HG02763 (cell line): ENCODE measurements around the gene XRCC4.

Experiments
- ATAC-seq: cut with Tn5 transposase; IDR thresholded peaks from one replicate; pipeline ENCODE4 v1.9.1; 2021; ENCODE audit warnings: mild to moderate bottlenecking, moderate library complexity; ENCODE audit not compliant: unreplicated experiment

XRCC4 gene

GRCh38 chr5:83069096-83069799 lies 8.1 kb upstream of the XRCC4 start:
- ATAC-seq, result no peak

DNA sequence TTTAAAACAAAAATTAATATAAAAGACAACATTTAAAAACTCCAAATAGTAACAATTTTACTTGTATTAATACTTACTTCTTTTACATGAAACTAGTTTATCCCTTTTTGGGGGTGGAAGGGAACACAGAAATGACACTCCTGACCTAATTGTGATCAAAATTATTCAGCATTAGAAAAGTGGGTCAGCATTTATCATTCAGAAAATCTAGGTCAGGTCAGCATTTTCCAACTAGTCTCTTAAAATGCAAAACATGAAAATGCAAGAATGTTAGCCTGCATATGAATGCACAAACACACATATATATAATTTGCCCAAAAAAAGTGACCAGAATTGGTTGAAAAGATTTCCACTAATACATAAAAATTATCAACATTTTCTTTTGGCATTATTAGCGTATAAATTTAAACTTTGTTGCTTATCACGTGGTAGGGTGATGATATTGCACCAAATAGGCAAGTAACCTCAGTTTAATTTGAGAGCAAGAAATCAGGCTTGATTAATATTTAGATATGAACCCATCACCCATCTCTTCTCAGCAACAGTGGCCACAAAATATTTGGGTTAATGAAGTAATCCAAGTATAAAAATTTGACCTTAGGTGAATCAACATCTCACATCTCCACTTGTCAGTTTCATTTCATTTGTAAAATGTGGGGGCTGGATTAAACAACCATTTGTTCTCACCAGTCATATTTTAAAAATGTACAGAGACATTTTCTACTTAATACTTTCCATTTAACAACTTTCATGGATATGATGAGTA lies 5.9 kb upstream of the XRCC4 start:
- no peak for ATAC-seq

DNA sequence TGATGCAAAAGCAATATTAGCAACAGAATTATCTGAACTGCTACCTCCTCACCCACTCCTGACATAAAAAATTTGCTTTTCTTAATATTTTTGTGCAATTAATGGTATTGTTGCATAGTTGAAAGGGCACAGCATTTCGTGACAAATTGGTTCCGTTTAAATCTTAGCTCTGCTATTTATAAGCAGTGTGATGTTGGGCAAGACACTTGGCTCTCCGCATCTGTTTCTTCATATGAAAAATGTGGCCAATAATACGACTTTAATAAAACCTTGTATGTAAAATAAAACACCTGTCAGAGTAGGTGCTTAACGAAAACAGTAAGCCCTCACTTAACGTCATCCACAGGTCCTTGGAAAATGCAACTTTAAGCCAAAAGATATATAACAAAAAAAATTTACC lies 4.4 kb upstream of the XRCC4 start:
- no peak for ATAC-seq

- ATAC-seq, result peak; percentile 1
Measured at GRCh38 chr5:83077662-83078261, 415 bp downstream of the XRCC4 start.

DNA sequence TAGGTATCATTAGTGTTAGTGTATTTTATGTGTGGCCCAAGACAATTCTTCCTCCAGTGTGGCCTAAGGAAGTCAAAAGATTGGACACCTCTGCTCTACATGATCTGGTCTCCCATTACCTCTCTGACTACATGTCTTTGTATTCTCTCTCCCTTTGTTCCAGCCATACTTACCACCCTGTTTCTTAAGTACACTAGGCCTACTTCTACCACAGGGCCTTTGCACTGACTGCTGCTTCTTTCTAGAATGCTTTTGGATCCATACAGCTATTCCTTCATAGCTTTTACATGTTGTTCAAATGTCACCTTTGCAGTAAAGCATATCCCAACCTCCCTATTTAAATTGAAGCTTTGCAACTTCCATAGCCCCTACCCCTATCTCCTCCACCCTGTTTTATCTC lies 5.4 kb downstream of the XRCC4 start:
- no peak for ATAC-seq

DNA sequence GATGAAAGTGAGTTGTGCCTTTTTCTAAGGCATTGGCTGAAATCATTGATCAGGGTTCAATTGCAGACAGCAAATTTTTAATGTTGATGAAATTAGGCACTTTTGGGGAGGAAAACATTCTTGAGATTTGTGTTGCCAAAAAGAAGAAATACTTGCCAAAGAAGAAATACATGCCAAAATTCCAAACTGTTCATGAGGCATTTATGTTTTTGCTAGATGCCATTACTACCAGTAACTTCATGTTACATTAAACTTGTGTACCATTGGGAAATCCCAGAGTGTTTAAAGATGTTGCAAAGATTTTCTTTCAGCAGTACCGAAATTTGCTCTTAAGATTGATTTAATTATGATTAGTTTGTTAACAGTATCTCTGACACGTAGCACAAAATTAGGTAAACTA lies 7.0 kb downstream of the XRCC4 start:
- no peak for ATAC-seq

- no peak for ATAC-seq
Measured at GRCh38 chr5:83085106-83085505, 7.8 kb downstream of the XRCC4 start.

GRCh38 chr5:83090169-83090568 lies 12.8 kb downstream of the XRCC4 start:
- ATAC-seq, result no peak

GRCh38 chr5:83092619-83093018 lies 15.3 kb downstream of the XRCC4 start:
- ATAC-seq, result no peak

- no peak for ATAC-seq
Measured at GRCh38 chr5:83093692-83094091, 16.3 kb downstream of the XRCC4 start.

- no peak for ATAC-seq
Measured at GRCh38 chr5:83095163-83095956, 18.0 kb downstream of the XRCC4 start.

DNA sequence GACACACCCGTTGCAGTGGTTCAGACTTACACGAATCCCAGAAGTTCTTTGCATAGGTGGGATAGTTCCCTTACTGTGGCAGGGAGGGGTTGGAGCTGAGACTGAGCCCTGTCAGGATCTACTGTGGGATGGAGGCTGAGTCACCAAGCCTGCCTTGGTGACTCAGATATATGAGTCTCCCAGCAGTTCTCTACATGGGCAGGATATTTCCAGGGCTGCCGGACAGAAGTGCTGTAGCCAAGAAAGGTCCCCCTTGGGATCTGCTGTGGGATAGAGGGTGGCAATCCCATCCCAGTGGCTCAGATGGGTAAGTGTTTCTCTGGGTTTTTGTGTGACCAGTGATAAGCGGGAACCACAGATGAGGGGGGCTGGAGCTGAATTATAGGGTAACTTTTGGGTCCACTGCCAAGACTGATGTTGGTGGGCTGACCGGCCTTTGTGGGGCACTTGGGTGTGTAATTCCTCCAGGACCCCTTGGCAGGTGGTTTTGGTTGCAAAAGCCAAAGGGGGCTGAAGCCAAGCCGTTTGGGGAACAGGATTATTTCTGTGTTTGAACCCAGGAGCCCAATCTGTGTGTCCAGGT lies 18.7 kb downstream of the XRCC4 start:
- ATAC-seq, result no peak

- ATAC-seq, result no peak
Measured at GRCh38 chr5:83096660-83097339, 19.5 kb downstream of the XRCC4 start.

GRCh38 chr5:83097689-83098231 lies 20.4 kb downstream of the XRCC4 start:
- no peak for ATAC-seq

DNA sequence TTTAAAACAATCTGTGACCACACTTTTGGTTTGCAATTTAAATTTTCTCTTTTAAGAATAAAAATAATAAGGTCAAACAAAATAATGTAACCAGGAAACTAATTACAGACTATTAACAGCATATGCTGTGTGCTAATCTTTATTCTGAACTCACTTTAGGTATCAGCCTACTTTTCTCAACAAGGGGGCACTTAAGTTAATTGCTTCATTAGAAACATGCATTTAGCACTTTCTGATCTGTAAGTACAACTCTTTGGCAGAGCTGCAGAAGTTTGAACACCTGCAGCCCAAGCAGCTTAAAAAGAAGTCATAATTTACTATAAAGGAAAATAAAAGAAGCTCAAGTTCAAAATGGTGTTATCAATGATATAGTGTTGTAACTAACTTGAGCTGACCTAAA lies 21.7 kb downstream of the XRCC4 start:
- ATAC-seq, result no peak

GRCh38 chr5:83099445-83099844 lies 22.1 kb downstream of the XRCC4 start:
- no peak for ATAC-seq

GRCh38 chr5:83101514-83101913 lies 24.2 kb downstream of the XRCC4 start:
- no peak for ATAC-seq

- no peak for ATAC-seq
Measured at GRCh38 chr5:83102364-83102980, 25.1 kb downstream of the XRCC4 start.

- ATAC-seq, result no peak
Measured at GRCh38 chr5:83104021-83104420, 26.7 kb downstream of the XRCC4 start.
